HG02610 (cell line): Measurements from ENCODE around the gene DLEC1.
A peak's percentile ranks its signal among the peaks of the same experiment; 100 is the strongest.

Experiments used
- ATAC-seq: cut with Tn5 transposase; IDR thresholded peaks from one replicate; pipeline ENCODE4 v1.9.1; 2021; ENCODE audit warnings: mild to moderate bottlenecking, moderate library complexity; ENCODE audit not compliant: unreplicated experiment

The DLEC1 gene

GRCh38 chr3:38105525-38105924 lies 66.5 kb downstream of the DLEC1 start:
- ATAC-seq, result no peak

DNA sequence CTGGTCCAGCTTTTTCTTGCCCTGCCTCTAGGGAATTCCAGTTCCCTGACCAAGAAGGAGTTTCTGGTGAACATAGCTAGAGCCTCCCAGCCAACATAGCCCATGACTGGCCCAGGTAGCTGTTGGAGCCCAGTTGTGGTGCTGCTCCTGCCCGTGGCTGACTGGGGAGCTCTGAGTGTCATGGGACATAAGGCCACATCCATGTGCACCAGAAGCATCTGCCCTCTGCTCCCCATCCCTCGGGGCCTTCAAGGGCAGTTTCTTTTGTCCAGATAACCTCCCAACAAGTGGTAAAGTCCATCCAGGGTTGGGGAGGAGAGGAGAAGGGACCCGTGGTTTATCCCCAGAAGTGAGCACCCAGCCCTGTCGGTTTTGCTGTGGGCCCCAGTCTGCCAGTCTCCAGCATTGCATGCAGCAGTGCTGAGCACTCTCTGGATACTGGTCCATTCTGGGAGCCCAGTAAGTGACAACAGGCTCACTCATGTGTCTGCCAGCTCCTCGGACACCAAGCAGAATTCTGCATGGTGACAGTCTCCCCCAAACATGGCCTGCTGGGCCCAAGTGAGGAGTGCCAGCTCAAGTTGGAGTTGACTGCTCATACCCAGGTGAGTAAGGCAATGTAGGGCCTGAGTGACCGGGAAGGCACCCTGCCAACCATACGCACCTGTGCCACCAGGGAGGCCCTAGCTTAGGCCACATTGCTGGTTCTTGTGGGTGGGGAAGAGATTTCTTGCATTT lies 69.1 kb downstream of the DLEC1 start:
- ATAC-seq, result no peak

GRCh38 chr3:38108649-38109579 lies 69.9 kb downstream of the DLEC1 start:
- ATAC-seq, result no peak

DNA sequence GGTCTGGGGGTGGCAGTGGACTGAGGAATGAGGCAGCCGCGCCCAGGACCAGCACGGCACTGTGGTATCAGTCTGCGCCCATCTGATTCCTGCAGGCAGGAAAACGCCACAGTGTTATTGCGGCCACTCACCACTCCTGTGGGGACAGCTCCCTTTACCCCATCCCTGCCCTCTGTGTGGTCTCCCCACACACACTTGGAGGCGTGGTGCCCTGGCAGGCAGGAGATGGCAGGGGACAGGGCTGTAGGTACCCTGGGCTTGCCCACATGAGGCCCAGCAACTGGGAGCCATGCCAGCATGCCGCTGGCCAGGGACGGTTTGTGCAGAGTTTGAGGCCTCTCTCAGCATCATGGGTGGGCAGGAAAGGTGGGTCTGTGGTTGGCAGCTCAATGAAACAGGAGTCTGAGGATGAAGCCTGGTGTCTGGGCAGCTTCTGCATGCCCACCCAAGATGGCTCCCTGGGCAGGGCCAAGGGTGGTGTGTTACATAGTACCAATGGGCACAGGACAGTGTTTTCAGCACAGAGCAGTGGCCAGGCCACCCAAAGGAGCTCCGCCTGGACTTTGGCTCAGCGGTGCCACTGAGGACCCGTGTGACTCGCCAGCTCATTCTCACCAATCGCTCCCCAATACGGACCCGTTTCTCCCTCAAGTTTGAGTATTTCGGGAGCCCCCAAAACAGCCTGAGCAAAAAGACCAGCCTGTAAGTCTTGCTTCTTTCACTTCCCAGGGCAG lies 70.7 kb downstream of the DLEC1 start:
- no peak for ATAC-seq

- no peak for ATAC-seq
These were observed 71.5 kb downstream of the DLEC1 start for GRCh38 chr3:38110314-38111050.

DNA sequence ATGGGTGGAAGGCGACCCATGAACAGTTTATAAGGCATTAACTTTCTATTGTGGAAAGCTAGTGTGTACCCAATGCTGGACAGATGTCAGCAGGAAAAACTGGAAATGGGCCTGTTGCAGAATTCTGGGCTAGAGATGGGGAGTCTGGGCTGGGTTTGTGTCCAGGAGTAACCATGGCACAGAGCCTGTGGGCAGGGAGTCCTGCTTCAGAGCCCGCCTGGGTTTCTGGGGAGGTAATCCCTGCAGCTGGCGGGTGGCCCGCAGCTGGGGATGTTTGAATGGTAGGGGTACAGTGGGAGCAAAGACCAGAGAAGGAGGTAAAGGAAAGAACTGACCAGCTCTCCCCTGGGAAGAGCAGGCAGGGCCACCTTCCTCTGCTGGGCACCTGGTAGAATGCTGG lies 72.2 kb downstream of the DLEC1 start:
- ATAC-seq, result no peak

GRCh38 chr3:38111696-38112377 lies 72.8 kb downstream of the DLEC1 start:
- ATAC-seq, result no peak

- ATAC-seq, result no peak
These were observed 73.4 kb downstream of the DLEC1 start for GRCh38 chr3:38112378-38112761.

GRCh38 chr3:38114052-38114874 lies 75.3 kb downstream of the DLEC1 start:
- ATAC-seq, result no peak

DNA sequence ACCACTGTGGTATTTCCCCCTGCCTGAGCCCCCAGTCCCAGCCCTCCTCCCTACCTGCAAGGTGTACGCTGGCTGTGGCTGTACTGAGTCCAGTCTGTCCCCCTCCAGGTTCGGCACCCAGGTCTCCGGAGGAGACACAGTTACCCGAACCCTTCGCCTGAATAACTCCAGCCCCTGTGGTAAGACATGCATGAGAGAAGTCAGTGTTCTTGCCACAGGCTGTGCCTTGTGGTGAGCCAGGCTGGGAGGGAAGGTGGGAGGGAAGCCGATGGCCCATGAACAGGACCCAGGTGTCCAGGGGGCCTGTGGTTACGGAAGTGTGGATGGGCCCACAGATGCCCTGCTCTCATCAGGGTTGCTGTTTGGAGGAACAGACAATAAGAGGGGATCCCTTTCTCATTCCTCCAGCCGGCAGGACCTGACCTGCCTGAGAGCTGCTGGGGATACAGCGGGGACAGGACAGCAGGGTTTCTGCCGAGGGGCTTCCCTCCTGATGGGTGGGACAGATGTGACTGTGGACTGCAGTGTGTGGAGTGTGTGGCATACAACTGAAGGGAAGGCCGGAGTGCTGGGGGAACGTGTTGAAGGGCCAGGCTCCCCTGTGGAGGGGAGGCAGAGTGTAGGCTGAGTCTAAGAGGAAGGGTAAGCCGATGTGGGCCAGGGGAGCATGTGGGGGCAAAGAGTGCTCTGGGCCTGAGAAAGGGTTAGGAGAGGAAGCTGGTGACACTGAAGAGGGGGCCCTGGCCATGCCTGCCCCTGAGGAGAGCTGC lies 76.1 kb downstream of the DLEC1 start:
- no peak for ATAC-seq

DNA sequence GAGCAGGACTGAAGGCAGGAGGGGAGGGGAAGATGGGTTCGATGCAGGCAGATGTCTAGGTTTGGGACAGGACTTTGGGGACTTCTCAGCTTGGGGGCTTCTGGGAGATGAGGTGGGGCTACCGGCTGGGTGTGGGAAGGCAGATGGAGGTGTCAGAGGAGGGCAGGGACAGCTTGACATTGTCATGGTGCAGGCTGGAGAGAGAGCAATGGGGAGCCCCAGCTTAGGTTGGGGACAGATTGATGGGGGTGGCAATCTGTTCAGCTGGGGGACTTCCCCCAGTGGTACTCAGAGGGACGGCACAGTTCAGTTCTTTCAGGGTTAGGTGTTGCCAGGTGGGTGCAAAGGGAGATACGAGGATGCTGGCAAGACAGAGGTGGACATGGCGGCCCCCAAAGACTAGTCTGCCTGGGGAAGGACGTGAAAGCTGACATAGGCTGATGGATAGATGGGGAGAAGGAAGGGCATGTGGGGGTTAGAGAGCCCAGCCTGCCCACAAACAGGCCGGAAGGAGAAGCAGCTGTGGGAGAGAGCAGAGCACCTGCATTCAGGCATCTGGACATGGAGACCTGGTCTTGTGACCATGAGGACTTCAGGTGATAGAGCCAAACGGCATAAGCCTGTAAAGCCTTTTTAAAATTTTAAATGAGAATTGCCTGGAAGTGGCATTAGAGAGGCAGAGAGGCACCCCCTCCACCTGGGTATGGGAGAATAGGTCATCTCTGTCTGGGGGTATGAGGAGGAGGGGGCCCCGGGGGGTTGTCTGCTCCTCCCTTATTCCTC lies 76.8 kb downstream of the DLEC1 start:
- ATAC-seq, result no peak

DNA sequence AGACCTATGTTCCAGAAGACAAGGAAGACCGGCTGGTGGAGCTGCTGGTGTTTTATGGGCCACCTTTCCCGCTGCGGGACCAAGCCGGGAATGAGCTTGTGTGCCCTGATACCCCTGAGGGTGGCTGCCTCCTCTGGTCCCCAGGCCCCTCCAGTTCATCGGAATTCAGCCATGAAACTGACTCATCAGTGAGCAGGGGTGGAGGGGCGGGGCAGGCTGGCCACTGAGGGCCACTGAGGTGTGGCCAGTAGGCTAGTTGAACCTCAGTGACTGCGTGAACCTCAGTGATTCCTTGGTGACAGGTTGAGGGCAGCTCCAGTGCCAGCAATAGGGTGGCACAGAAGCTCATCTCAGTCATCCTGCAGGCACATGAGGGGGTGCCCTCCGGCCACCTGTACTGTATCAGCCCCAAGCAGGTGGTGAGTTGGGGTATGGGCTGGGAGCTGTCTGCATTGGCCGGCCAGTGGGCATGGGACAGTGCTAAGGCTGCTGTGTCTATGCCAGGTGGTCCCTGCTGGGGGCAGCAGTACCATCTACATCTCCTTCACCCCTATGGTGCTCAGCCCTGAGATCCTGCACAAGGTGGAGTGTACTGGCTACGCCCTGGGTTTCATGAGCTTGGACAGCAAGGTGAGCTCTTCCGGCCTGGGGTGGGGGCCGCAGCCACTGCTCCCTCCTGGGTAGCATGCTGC lies 77.6 kb downstream of the DLEC1 start:
- no peak for ATAC-seq

GRCh38 chr3:38117163-38117716 lies 78.2 kb downstream of the DLEC1 start:
- ATAC-seq, result no peak

DNA sequence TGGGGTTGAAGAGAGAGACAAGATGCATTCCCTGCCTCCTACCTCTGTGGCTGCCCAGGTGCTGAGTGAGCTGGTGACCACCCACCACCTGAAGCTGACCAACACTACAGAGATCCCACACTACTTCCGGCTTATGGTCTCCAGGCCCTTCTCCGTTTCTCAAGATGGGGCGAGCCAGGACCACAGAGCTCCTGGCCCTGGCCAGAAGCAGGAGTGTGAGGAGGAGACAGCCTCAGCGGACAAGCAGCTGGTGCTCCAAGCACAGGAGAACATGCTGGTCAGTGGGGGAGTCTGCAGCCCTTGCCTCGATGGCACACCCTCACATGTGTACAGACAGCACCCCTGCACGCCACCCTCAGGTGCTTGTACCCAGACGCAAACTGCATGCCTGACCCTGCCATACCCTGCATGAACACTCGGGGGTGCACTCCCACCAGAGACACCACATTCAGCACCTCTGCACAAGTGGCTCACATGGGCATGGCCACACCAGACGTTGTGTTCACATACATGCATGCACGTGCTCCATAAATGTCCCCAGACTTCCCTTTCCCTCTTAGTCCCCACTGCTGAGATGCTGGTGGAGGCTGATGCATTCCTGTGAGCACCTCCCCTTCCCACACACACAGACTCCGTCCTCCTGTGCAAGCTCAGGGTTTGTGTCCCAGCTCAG lies 78.9 kb downstream of the DLEC1 start:
- peak; percentile 60 for ATAC-seq

DNA sequence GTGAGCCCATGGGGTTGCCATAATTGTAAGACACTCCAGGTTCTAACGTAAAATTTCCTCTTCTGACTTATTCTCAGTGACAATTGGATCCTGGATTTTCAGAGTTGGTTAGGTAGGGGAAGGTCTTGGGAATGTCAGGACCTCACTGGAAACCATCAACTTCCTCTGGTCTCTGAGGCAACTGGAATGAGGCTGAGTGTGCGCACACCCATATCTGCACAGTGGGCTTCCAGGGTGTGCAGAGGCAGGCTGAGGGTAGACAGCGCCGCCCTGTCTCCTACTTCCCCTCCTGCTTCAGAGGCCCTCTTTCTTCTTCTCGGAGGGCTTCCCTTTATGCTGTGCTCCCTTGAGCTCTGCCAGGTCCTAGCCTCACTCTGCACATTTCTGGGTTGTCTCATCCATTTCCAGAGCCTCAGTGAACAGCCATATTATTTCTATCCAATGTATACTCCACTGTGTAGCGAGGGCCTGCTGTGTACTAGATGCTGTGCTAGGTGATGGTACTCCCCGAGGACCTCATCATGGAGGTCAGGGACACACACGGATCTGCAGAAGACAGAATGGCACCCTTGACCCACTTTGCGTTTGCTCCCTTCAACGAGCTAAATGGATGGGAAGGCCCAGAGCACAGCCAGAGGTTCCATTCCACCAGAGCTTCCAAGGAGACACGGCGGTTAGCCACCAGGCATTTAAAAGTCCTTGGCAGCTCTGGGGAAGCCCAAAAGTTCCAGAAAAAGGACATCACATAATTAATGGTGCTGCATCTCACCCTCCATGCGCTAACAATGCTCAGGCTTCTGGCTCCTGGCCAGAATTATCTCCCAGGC lies 79.6 kb downstream of the DLEC1 start:
- ATAC-seq, result no peak

DNA sequence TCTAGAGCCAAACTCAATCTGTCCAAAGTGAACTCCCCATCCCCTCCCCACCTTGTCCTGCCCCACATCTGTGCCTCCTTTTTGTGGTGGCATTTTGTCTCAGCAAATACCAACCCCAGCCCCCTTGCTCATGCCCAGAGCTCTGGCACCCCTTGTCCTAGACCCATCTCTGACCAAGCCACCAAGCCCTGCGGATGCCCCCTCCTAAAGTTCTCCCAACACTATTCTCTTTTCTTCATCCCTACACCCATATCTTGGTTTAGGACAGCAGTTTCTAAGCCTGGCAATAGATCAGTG lies 80.2 kb downstream of the DLEC1 start:
- no peak for ATAC-seq
